ENCODE data around the gene ROR2.

DNA sequence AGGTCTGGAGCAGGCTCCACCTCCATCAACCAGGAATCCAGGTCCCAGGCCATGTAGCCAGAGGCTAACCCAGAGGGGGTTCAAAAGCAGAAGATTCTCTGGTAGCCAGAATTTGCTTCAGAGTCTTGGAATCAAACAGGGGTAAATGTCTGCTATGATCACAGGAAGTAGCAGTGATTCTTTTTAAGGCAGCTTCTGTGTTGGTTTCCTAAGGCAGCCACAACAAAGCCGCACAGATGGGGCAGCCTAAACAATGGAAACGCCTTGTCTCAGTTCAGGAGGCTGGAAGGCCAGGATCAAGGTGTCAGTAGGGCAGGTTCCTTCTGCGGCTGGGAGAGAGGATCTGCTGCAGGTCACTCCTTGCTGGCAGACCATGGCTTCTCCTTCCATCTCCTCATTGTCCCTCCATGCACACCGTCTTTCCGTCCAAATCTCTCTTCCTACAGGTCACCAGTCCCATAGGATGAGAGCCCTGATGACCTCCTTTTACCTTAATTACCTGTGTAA lies 167.3 kb downstream of the ROR2 start:
- TF ChIP-seq POLR2A (IDR thresholded peaks at IDR 0.05) (no peak), CTCF (IDR thresholded peaks at IDR 0.05) (no peak)

All from Peyer's patch (tissue), 4 donors.